WTC11 (cell line): ENCODE data around the gene NOP56.

Experiments
- CREB1 ChIP-seq: sonication (generic); formaldehyde crosslinking; IDR thresholded peaks from 2 replicates; pipeline ENCODE4 v1.8.0; 2023; ENCODE audit warnings: mild to moderate bottlenecking, missing genetic modification reagents
- TEAD4 ChIP-seq: sonication (generic); formaldehyde crosslinking; IDR thresholded peaks from 2 replicates; pipeline ENCODE4 v1.8.0; 2022; ENCODE audit warnings: mild to moderate bottlenecking, missing genetic modification reagents
- ZBTB21 ChIP-seq: sonication (generic); formaldehyde crosslinking; IDR thresholded peaks from 2 replicates; pipeline ENCODE4 v1.8.1; 2023; ENCODE audit warnings: mild to moderate bottlenecking, missing genetic modification reagents, borderline replicate concordance
- ZNF263 ChIP-seq: sonication (generic); formaldehyde crosslinking; IDR thresholded peaks from 2 replicates; pipeline ENCODE4 v1.8.1; 2022; ENCODE audit warnings: low read depth, mild to moderate bottlenecking, moderate library complexity, missing genetic modification reagents
- TF ChIP-seq, protein P1 (sequence below): fragments of 200-600 bp; IDR thresholded peaks from 2 replicates; pipeline ENCODE4 v1.8.0; 2022; ENCODE audit warnings: antibody characterized with exemption
- TF ChIP-seq, protein P2 (sequence below): sonication (generic); formaldehyde crosslinking; IDR thresholded peaks from 2 replicates; pipeline ENCODE4 v1.8.0; 2022; ENCODE audit warnings: mild to moderate bottlenecking, missing genetic modification reagents
- TF ChIP-seq, protein P3 (sequence below): sonication (generic); formaldehyde crosslinking; IDR thresholded peaks from 2 replicates; pipeline ENCODE4 v1.8.1; 2023; ENCODE audit warnings: mild to moderate bottlenecking, missing genetic modification reagents, moderate library complexity
- TF ChIP-seq, protein P4 (sequence below): sonication (generic); formaldehyde crosslinking; conservative IDR thresholded peaks from 2 replicates; pipeline ENCODE4 v1.8.1; 2022; ENCODE audit warnings: mild to moderate bottlenecking, missing genetic modification reagents

GRCh38 chr20:2657241-2657640, 4.8 kb downstream of the NOP56 start:
- TF ChIP-seq, protein P1, sequence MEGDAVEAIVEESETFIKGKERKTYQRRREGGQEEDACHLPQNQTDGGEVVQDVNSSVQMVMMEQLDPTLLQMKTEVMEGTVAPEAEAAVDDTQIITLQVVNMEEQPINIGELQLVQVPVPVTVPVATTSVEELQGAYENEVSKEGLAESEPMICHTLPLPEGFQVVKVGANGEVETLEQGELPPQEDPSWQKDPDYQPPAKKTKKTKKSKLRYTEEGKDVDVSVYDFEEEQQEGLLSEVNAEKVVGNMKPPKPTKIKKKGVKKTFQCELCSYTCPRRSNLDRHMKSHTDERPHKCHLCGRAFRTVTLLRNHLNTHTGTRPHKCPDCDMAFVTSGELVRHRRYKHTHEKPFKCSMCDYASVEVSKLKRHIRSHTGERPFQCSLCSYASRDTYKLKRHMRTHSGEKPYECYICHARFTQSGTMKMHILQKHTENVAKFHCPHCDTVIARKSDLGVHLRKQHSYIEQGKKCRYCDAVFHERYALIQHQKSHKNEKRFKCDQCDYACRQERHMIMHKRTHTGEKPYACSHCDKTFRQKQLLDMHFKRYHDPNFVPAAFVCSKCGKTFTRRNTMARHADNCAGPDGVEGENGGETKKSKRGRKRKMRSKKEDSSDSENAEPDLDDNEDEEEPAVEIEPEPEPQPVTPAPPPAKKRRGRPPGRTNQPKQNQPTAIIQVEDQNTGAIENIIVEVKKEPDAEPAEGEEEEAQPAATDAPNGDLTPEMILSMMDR = no peak
- TF ChIP-seq, protein P2, sequence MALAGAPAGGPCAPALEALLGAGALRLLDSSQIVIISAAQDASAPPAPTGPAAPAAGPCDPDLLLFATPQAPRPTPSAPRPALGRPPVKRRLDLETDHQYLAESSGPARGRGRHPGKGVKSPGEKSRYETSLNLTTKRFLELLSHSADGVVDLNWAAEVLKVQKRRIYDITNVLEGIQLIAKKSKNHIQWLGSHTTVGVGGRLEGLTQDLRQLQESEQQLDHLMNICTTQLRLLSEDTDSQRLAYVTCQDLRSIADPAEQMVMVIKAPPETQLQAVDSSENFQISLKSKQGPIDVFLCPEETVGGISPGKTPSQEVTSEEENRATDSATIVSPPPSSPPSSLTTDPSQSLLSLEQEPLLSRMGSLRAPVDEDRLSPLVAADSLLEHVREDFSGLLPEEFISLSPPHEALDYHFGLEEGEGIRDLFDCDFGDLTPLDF (CRISPR knock-in tag) = no peak
- TF ChIP-seq CREB1 (no peak), TEAD4 (CRISPR knock-in tag) (no peak), ZBTB21 (CRISPR knock-in tag) (no peak), ZNF263 (no peak)
- TF ChIP-seq, protein P3, sequence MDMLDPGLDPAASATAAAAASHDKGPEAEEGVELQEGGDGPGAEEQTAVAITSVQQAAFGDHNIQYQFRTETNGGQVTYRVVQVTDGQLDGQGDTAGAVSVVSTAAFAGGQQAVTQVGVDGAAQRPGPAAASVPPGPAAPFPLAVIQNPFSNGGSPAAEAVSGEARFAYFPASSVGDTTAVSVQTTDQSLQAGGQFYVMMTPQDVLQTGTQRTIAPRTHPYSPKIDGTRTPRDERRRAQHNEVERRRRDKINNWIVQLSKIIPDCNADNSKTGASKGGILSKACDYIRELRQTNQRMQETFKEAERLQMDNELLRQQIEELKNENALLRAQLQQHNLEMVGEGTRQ = no peak
- TF ChIP-seq, protein P4, sequence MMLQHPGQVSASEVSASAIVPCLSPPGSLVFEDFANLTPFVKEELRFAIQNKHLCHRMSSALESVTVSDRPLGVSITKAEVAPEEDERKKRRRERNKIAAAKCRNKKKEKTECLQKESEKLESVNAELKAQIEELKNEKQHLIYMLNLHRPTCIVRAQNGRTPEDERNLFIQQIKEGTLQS (CRISPR knock-in tag) = no peak
